HG03457 (cell line): ENCODE data around the gene PES1.
"Not testable (repeated sequence)": the region's sequence is repeated elsewhere in the genome, so short reads cannot be mapped to it uniquely, and the experiment has no call there.

ENCODE experiments used
- ATAC-seq: cut with Tn5 transposase; IDR thresholded peaks from one replicate; pipeline ENCODE4 v1.9.1; 2021; ENCODE audit warnings: moderate number of reproducible peaks; ENCODE audit not compliant: unreplicated experiment

PES1 gene

DNA sequence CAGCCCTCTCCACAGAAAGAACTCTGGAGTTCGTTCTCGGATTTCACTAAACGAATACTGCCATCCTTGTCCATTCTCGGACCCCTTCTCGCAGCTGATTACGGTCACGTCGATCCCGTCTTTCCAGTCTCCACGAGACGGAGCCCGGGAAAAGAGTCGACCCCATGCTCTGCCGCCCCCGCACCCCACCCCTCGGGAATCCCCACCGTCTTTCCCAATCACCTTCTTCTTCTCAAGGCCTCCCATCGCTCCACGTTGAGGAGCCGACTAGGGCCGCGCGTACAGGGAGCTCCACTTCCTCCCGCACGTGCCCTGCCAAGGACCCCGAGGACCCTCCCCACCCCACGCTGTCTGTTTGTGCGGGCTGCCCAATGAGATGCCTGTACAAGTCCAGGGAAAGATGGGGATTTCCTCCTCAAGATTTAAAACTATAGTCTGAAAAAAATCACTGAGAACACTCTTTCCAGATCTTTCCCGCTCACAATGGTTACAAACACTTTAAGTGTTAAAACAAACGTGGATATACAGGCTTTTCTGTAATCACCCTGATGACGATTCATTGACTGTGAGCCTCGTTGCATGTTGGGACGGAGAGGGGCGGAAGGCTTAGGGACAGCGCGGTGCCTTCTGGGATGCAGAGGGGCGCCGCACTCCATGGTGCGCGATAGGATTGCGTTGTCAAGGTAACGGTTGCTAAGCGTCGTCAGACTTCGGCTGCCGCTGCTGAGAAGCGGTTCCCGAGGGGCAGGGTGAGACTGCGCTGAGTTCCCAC, at the start of gene PES1:
PES1 (minus strand) TSS at position 323 of the 772 bp plus-strand sequence; CDS start at position 246, 77 bp downstream.
- peak; percentile 88 for ATAC-seq

- ATAC-seq = no peak
Observed at GRCh38 chr22:30640839-30641430, 49.2 kb upstream of the PES1 start.

DNA sequence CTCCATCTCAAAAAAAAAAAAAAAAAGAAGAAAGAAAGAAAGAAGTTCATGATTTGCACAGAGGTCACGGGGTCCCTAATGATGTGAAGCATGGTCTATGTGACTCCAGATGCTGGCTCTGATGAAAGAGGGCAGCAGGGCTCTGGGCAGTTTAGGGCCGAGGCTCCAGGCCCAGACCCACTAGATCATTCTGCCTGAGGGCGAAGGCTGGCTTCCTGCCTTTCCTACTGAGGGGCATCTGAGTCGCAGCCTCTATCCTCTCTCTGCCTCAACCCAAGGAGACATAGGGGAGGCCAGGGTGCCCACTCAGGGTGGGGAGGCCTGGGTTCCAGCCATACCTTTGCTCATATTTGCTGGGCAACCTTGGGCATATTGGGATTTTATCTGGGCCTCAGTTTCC, 48.7 kb upstream of the PES1 start:
- ATAC-seq = no peak

DNA sequence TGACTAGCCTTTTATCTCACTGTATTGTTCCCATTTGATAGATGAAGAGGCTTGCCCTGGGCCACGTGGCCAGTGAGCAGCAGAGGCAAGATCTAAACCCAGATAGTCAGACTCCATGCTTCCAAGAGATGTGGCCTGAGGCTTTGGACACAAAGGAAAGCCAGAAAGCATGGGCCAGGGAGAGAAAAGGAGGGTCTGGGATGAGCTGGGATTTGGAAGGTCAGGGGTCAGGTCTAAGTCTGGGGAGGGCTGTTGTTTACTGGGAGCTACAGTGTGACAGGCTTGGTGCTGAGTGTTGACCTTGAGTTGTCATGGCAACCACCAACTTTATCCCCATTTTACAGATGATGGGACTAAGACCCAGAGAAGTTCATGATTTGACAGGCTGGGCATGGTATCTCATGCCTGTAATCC, 46.0 kb upstream of the PES1 start:
- ATAC-seq = no peak

- no peak for ATAC-seq
Observed at GRCh38 chr22:30636226-30637077, 44.7 kb upstream of the PES1 start.

- peak; percentile 38 for ATAC-seq
Observed at GRCh38 chr22:30635273-30636225, 43.8 kb upstream of the PES1 start, which contains the start of gene SLC35E4. Gene SLC35E4, plus strand, starts transcription at chr22:30635781. Its CDS starts 670 bp downstream, at chr22:30636451.

DNA sequence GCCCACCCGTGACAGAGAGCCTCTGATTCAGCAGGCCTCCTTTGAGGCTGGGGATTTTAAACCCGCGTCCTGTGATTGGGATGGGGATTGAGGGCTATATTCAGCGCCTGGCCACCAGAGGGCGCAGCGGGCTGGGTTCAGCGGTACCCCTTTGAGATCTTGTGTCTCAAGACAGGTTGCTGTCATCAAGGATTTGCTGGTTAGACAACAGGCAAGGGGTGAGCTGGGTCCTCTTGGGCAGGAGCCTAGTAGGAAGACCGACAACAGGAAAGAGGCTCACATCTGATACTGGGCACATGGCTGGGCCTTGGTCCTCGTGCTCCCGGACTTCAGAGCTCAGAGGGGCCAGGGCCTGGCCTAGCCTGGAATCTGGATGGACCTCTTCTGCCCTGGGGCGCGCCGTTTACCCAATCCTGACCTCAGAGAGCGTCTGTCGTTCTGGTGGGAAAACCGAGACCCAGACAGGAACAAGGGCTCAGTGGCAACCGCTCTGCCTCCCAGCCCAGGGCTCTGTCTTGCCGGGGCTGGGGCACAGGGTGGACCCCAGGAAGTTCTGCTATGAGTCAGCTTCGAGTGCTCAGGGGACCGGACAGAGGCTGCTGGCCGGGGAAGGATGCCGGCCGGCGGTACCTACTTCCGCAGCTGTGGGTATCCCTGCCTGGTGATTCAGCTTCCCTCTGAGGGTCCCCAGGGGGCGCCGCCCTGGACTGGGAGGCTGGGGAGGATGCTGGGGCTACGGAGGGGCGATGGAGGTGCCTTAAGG, 42.9 kb upstream of the PES1 start:
- ATAC-seq = peak; percentile 48

DNA sequence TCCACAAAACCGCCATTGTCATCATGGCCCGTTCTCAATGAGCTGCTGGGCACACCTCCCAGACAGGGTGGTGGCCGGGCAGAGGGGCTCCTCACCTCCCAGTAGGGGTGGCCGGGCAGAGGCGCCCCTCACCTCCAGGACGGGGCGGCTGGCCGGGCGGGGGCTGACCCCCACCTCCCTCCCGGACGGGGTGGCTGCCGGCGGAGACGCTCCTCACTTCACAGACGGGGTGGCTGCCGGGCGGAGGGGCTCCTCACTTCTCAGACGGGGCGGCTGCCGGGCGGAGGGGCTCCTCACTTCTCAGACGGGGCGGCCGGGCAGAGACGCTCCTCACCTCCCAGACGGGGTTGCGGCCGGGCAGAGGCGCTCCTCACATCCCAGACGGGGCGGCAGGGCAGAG, 39.8 kb upstream of the PES1 start:
- not testable (repeated sequence) for ATAC-seq

GRCh38 chr22:30628491-30628890, 36.8 kb upstream of the PES1 start:
- ATAC-seq = no peak

DNA sequence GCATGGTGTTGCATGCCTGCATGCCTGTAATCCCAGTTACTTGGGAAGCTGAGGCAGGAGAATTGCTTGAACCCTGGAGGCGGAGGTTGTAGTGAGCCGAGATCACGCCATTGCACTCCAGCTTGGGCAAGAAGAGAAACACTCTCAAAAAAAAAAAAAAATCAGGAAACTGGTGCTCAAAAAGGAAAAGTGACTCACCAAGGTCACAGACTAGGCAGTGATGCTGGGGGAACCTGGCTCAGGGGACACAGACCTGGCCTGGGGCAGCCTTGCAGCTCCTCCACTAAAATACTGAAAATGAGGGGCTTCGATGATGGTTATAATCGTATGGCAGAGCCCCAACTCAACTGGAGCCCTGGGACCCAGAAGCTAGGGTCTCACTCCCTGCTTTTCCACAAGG, 35.8 kb upstream of the PES1 start:
- ATAC-seq = no peak

DNA sequence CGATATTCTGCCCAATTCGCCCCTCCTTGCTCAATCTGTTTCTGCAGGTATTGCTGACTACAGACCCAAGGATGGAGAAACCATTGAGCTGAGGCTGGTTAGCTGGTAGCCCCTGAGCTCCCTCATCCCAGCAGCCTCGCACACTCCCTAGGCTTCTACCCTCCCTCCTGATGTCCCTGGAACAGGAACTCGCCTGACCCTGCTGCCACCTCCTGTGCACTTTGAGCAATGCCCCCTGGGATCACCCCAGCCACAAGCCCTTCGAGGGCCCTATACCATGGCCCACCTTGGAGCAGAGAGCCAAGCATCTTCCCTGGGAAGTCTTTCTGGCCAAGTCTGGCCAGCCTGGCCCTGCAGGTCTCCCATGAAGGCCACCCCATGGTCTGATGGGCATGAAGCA, 34.7 kb upstream of the PES1 start:
- no peak for ATAC-seq

DNA sequence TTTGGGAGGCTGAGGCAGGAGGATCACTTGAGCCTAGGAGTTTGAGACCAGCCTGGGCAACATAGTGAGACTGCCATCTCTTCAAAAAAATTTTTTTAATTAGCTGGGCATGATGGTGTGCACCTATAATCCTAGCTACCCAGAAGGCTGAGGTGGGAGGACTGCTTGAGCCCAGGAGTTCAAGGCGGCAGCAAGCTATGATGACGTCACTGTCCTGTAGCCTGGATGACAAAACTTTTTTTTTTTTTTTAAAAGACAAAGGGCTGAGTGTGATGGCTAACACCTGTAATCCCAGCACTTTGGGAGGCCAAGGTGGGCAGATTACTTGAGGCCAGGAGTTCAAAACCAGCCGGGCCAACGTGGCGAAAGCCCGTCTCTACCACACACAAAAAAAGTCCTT, 28.2 kb upstream of the PES1 start:
- not testable (repeated sequence) for ATAC-seq

GRCh38 chr22:30617819-30618218, 26.1 kb upstream of the PES1 start:
- ATAC-seq = no peak

DNA sequence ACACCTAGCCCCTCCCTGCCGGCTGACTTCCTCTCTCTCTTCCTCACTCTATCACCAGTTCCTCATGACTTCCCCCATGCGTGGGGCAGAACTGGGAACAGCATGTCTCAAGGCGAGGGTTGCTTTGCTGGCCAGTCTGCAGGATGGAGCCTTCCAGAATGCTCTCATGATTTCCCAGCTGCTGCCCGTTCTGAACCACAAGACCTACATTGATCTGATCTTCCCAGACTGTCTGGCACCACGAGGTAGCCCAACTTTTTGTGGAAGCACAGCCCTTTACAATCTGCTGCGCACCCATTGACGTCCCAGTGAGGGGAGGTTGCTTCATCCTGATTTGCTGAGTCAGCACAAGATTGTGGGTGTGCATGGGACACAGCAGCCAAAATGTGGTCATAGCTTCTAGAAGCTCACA, 23.8 kb upstream of the PES1 start:
- no peak for ATAC-seq

DNA sequence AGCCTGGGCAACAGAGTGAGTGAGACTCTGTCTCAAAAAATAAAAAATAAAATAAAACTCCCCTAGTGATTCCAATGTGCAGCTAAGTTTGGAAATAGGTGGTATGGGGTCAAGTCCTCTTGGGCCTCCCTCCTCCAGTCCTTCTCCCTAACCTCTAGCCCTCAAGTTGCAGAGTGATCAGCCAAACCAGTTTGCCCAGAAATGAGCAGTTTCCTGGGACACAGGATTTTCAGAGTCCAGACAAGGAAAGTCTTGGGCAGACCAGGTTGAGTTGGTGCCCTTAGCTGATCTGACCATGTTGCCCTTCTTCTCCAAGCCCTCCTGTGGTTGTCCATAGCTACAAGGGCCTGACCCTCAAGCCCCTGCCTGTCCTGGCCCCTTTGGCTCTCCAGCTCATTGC, 23.2 kb upstream of the PES1 start:
- no peak for ATAC-seq

DNA sequence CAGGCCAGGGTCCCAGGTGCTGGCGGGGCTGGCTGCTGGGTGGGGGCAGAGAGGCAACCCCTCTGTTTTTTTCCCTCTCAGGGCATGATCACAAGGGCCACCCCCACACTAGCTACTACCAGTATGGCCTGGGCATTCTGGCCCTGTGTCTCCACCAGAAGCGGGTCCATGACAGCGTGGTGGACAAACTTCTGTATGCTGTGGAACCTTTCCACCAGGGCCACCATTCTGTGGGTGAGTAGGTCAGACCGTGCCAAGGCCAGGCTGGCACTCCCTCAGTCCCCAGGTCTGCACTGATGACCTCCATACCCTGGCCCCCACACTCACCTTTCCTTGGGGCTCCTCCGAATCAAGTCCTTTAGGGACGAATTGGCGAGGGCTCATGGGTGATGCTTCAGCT, 22.6 kb upstream of the PES1 start:
- no peak for ATAC-seq

- ATAC-seq = no peak
Observed at GRCh38 chr22:30612789-30613188, 21.1 kb upstream of the PES1 start.

DNA sequence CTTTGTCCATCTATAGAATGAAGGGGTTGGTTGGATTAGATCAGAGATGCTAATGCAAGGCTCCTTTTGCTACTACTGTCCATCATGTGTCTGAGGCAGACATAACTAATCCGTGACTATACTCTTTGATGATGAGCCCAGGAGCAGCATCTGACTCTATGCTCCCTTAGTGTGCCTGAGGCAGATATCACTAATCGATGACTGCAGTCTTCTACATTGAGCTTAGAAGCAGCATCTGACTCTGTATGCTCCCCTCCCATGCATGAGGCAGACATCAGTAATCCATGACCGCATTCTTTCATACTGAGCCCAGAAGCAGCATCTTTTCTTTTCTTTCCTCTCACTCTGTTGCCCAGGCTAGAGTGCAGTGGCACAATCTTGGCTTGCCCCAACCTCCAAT, 19.5 kb upstream of the PES1 start:
- no peak for ATAC-seq

DNA sequence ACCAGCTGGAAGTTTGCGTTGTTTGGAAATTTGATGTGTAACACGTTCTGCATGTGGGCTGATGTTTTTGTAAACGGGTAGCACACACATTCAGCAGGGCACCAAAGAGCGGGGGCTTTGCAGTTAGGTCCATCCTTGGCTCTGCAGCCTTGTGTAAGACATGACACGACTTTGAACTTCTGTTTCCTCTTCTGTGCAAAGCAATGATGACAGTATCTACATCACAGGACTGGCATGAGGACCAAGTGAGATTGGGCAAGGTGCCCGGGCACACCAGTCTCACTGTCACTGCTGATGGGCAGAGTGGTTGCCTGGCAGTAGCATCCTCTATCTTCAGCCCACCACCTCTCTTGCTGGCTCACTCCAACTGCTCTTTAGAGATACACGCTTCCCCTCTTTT, 18.6 kb upstream of the PES1 start:
- ATAC-seq = no peak
